Left ventricle myocardium inferior (tissue), 1 donor: Measurements from ENCODE around the gene FADS3. TPM values are rescaled to one million over a fixed set of nuclear protein-coding genes. Genes with fewer than 3 reads are reported as not detected.

Experiments used
- DNase-seq: peaks from one replicate; pipeline ENCODE4 v3.0.0-alpha.2; 2020
- H3K27ac ChIP-seq: fragments of 200-600 bp; replicated peaks from 2 replicates; pipeline ENCODE4 v1.8.0; 2021
- H3K27me3 ChIP-seq: fragments of 200-600 bp; 2 replicates; pipeline ENCODE4 v1.8.0; 2021; ENCODE audit warnings: low read depth
- H3K36me3 ChIP-seq: fragments of 200-600 bp; 2 replicates; pipeline ENCODE4 v1.8.0; 2021
- H3K4me1 ChIP-seq: fragments of 200-600 bp; 2 replicates; pipeline ENCODE4 v1.8.0; 2021
- H3K4me3 ChIP-seq: fragments of 200-600 bp; 2 replicates; pipeline ENCODE4 v1.8.0; 2021; ENCODE audit warnings: mild to moderate bottlenecking, moderate library complexity
- H3K9me3 ChIP-seq: fragments of 200-600 bp; replicated peaks from 2 replicates; pipeline ENCODE4 v1.8.0; 2021
- CTCF ChIP-seq: fragments of 200-600 bp; IDR thresholded peaks from 2 replicates; pipeline ENCODE4 v1.8.0; 2021; ENCODE audit warnings: antibody characterized with exemption, mild to moderate bottlenecking, borderline replicate concordance
- intact Hi-C: fragments of 100-400 bp; cut with micrococcal nuclease; formaldehyde crosslinking; loops from one replicate; pipeline ENCODE4 v1.11.0; 2022
- total RNA-seq: library from RNA; stranded (reverse); fragmentation: NEBNext Ultra II Directional; extraction: Animal tissue kit (Norgen Biotek cat#: 25700); gene quantifications from one replicate; pipeline ENCODE4 v1.2.1, GENCODE V29; 2021
- donor health status: DM: no; HTN: yes; CAD: no; lungs with severe emphysema.

FADS3 gene
- total RNA-seq, 1 donor from 2014 or later = 65.5 TPM

GRCh38 chr11:61896665-61897386 lies 5.5 kb upstream of the FADS3 start:
- H3K4me3 ChIP-seq = no peak overlapping the region
- no peak overlapping the region for H3K27ac ChIP-seq
- H3K9me3 ChIP-seq = no peaks in the 10 kb centered on the region
- no peaks in the 10 kb centered on the region for H3K27me3 ChIP-seq
- DNase-seq = no peak
- TF ChIP-seq CTCF = no peak
- H3K4me1 ChIP-seq = peaks cover 26% of the 10 kb centered on the region
- H3K36me3 ChIP-seq = peaks cover 6% of the 10 kb centered on the region
- intact Hi-C loops = loop anchor here (5.0 to 10.0 kb wide), 3 partner anchors 50 to 185 kb away; partner anchors contain the start of genes FEN1 and TMEM258

- Histone ChIP-seq H3K27ac (no peak overlapping the region), H3K36me3 (no peaks in the 10 kb centered on the region), H3K27me3 (no peaks in the 10 kb centered on the region), H3K9me3 (no peaks in the 10 kb centered on the region), H3K4me3 (no peak overlapping the region), H3K4me1 (peaks cover 33% of the 10 kb centered on the region)
- DNase-seq = no peak
- no peak for TF ChIP-seq CTCF
- intact Hi-C loops = loop anchor here (5.0 to 10.0 kb wide), 3 partner anchors 52 to 187 kb away; partner anchors contain the start of genes FEN1 and TMEM258
Measured at GRCh38 chr11:61895718-61896059, 4.3 kb upstream of the FADS3 start.

GRCh38 chr11:61895046-61895717 lies 3.8 kb upstream of the FADS3 start:
- no peaks in the 10 kb centered on the region for H3K27me3 ChIP-seq
- no peak overlapping the region for H3K4me3 ChIP-seq
- intact Hi-C loops = loop anchor here (5.0 to 10.0 kb wide), 3 partner anchors 52 to 187 kb away; partner anchors contain the start of genes FEN1 and TMEM258
- H3K4me1 ChIP-seq = peaks cover 38% of the 10 kb centered on the region
- no peak for TF ChIP-seq CTCF
- H3K9me3 ChIP-seq = no peaks in the 10 kb centered on the region
- no peak for DNase-seq
- no peak overlapping the region for H3K27ac ChIP-seq
- H3K36me3 ChIP-seq = no peaks in the 10 kb centered on the region

- Histone ChIP-seq H3K36me3 (no peaks in the 10 kb centered on the region), H3K27me3 (no peaks in the 10 kb centered on the region), H3K27ac (peak overlapping the region; percentile 28), H3K9me3 (no peaks in the 10 kb centered on the region), H3K4me1 (peaks cover 39% of the 10 kb centered on the region), H3K4me3 (no peak overlapping the region)
- DNase-seq = no peak
- intact Hi-C loops = loop anchor here (10.0 kb wide), 1 partner anchor 99 kb away; the partner anchor contains the start of genes FEN1 and TMEM258
- no peak for TF ChIP-seq CTCF
Measured at GRCh38 chr11:61893981-61894380, 2.6 kb upstream of the FADS3 start.

GRCh38 chr11:61892085-61892370 lies 683 bp upstream of the FADS3 start:
- Histone ChIP-seq H3K9me3 (no peaks in the 10 kb centered on the region), H3K27ac (peak overlapping the region; percentile 98), H3K4me1 (peaks cover 46% of the 10 kb centered on the region), H3K4me3 (peak overlapping the region; percentile 98), H3K36me3 (no peaks in the 10 kb centered on the region), H3K27me3 (no peaks in the 10 kb centered on the region)
- no peak for TF ChIP-seq CTCF
- intact Hi-C loops = loop anchor here (10.0 kb wide), 1 partner anchor 97 kb away; the partner anchor contains the start of genes FEN1 and TMEM258
- no peak for DNase-seq
